GM18505 (cell line): ENCODE measurements around the gene NR2E1.

Experiments
- ATAC-seq: cut with Tn5 transposase; IDR thresholded peaks from one replicate; pipeline ENCODE4 v1.9.1; 2021; ENCODE audit not compliant: unreplicated experiment
- POLR2A ChIP-seq: IDR thresholded peaks from 4 replicates; pipeline ENCODE4 v1.6.1; 2011; ENCODE audit warnings: borderline replicate concordance; ENCODE audit not compliant: insufficient read depth, insufficient read length; ENCODE audit errors: extremely low read depth

The NR2E1 gene

GRCh38 chr6:108194503-108194902, 28.7 kb downstream of the NR2E1 start:
- no peak for ATAC-seq
- TF ChIP-seq POLR2A, result no peak

GRCh38 chr6:108195209-108195608, 29.4 kb downstream of the NR2E1 start:
- no peak for ATAC-seq
- TF ChIP-seq POLR2A, result no peak

- TF ChIP-seq POLR2A, result no peak
- ATAC-seq, result no peak
These were observed 33.1 kb downstream of the NR2E1 start for GRCh38 chr6:108198761-108199498.

DNA sequence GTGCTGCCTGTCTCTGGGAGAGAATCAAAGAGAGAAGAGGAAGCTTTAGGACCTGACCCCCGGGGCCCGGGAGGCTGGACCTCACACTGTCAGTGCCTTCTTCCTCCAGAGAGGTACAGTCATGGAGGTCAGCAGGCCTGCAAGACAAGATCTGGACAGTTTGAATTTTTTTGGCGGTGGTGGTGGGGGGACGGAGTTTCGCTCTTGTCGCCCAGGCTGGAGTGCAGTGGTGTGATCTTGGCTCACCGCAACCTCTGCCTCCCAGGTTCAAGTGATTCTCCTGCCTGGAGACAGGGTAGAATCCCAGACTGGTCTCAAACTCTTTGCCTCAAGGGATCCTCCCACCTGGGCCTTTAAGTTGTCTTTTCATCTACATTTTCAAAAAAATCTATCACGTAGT, 34.4 kb downstream of the NR2E1 start:
- no peak for TF ChIP-seq POLR2A
- ATAC-seq, result no peak

DNA sequence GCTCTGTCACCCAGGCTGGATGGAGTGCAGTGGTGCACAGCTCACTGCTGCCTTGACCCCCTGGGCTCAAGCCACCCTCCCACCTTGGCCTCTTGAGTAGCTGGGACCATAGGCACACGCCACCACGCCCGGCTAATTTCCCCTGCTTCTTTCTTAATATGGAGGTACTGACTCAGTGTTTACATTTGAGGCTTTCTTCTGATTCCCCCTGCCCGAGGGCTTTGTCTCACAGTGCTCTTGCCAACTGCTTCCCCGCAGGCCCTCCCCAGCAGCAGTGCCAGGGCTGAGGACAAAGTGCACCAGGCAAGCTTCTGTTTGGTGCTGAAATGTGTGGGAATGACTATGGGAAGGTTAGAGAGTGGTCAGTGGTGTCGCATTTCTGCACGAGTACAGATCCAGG, 34.8 kb downstream of the NR2E1 start:
- no peak for ATAC-seq
- TF ChIP-seq POLR2A, result no peak

DNA sequence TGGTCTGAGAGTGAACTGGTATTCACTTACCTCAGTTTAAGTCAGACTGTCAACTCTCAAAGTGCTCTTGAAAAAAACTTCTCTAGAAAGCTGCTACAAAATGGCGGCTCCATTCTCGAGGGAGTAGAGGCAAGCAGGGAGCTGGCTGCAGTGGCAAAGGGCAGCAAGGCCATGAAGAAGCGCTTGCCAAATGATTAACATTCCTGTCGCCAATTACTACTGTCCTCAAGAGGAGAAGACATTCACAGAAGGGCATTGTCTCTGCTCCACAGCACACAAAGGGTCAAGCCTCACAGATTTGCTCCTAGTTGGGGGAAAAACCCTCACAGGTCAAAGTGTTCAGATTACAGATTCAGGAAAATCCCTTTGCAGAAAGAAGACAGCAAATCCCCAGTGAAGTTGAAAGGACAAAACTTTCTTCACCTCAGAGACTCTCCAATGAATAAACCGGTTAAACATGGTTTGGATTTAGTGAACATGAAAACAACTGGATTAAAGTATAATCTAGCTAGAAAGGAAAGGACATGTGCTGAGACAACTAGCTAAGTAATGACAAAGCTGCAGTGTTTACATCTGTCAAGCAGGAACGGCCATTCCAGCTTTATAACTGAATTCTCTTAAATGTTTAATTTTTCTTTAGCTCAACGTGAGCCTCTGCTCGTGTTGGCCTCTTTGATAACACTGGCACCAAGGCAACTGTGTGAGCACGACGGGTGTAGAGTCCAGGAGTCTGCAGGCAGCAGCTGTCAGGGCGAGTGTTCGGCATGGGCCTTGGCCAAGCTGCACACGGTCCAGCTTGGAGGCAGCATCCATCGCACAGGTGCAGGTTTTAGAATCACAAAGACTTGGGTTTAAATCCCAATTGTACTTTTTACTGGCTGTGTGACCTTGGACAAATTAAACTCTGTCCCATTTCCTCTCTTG, 37.6 kb downstream of the NR2E1 start:
- TF ChIP-seq POLR2A, result no peak
- no peak for ATAC-seq

DNA sequence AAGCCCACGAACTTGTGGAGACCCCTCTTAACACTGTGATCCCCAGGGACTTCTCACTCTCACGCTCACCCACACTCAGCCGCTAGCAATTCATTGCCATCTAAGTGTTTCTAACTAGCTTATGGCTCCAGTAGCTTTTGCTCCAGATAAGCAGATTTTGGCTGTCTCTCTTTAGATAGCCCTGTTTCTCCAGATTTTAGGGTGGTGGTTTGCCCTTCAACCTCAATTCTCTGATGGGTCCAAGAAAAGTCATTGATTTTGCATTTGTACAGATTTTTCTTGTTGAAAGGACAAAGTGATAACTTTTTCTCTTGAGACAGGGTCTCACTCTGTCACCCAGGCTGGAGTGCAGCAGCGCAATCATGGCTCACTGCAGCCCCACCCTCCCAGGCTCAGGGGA, 41.2 kb downstream of the NR2E1 start:
- TF ChIP-seq POLR2A, result no peak
- ATAC-seq, result no peak

DNA sequence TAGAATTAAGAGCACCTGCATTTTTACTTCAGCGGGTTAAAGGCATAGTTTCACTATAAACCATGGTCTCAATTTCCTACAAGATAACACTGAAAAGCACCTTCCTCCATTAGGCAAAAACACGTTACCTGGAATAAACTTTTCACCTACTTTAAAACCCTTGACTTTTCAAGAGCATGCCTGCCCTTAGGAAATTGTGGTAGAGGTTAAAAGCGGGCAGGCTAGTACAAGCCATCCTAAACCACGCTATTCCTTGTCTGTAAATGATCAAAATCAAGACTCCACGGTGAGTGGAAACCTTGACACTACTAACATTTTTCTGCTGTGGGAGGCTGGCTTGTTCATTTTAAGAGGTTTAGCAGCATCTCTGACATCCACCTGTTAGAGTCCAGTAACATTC, 43.9 kb downstream of the NR2E1 start:
- TF ChIP-seq POLR2A, result no peak
- ATAC-seq, result no peak

DNA sequence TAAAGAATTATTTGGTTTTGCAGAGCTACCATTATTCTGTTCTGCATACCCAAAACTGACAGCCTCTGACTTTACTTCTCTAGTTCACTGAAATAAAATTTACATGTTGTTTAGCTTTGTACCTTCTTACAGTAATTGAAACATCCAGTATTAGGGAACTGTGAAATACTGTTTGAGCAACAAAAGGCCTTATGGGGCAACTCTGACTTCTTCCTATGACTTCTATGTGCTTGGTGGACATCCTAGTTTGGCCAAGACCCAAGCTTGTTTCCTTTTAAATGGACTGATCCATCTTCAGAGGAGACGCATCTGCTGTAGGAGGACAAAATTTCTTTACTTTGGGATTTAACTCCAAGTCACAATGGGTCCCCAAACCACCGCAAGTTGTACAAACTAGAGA, 44.7 kb downstream of the NR2E1 start:
- no peak for ATAC-seq
- no peak for TF ChIP-seq POLR2A

DNA sequence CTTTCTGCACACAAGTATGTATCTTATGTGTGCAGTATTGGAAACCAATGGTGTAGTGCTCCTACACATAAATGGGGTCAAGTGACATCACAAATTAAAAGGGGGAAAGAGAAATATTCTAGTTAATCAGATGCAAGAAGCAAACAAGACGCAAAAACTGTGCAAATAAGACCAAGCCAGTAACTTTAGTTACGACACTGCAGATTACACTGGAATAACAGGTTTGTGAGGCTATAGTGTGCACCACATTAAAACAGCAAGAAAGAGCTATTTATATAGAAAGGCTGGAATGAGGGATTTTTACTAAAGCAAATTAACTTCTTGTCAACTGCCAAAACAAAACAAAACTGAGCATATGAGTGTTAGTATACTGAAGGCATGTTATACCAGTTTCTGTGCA, 45.8 kb downstream of the NR2E1 start:
- no peak for TF ChIP-seq POLR2A
- no peak for ATAC-seq

DNA sequence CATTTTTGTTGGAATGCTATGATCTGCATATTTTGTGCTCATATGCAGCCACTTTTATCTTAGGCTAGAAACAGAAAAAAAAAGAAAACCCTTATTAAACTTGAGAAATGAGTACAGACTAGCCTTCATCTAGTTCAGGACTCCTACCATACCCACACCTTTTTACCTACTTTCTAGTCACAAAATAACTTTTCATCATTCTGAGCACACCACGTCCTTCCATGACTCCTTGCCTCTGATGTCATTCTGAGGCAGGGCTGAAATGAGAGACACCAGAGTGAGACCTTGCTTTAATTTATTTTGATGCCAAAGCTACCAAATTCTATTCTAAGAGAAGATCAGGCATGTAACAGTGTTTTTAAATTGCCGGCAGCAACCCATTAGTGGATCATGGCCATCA, 56.2 kb downstream of the NR2E1 start:
- no peak for ATAC-seq
- no peak for TF ChIP-seq POLR2A

GRCh38 chr6:108222504-108222903, 56.7 kb downstream of the NR2E1 start:
- no peak for TF ChIP-seq POLR2A
- no peak for ATAC-seq

GRCh38 chr6:108227290-108227689, 61.5 kb downstream of the NR2E1 start:
- TF ChIP-seq POLR2A, result no peak
- ATAC-seq, result no peak

- no peak for ATAC-seq
- no peak for TF ChIP-seq POLR2A
These were observed 62.6 kb downstream of the NR2E1 start for GRCh38 chr6:108228416-108228815.
